ENCODE data around the gene MTERF1.

MTERF1 gene

GRCh38 chr7:91880413-91881241 lies at the start of gene MTERF1:
Gene MTERF1 (minus strand): TSS chr7:91880702. CDS start chr7:91880083, 619 bp downstream.
- Histone ChIP-seq H3K36me3 (ENCODE audit: control insufficient read depth in 1 of 2, insufficient read depth in 2 of 2, low read length in 2 of 2) (peaks cover 0 to 5% of the 10 kb centered on the region in 2 donors), H3K4me1 (ENCODE audit: control insufficient read depth in 1 of 2, insufficient read depth in 2 of 2, low read length in 2 of 2) (peaks cover 0 to 27% of the 10 kb centered on the region in 2 donors), H3K9me3 (ENCODE audit: control insufficient read depth in 1 of 2, low read length in 2 of 2) (no peaks in the 10 kb centered on the region), H3K27me3 (ENCODE audit: low read depth, low read length) (no peaks in the 10 kb centered on the region), H3K4me3 (ENCODE audit: low read depth in 1 of 2, low read length in 2 of 2) (peak within 1 kb of the TSS; percentile 98 to 100), H3K27ac (ENCODE audit: low read length) (peak within 1 kb of the TSS; percentile 87)

- Histone ChIP-seq H3K36me3 (ENCODE audit: control insufficient read depth in 1 of 2, insufficient read depth in 2 of 2, low read length in 2 of 2) (no peaks in the 10 kb centered on the region), H3K4me3 (ENCODE audit: low read depth in 1 of 2, low read length in 2 of 2) (no peak overlapping the region), H3K27ac (ENCODE audit: low read length) (no peak overlapping the region), H3K9me3 (ENCODE audit: control insufficient read depth in 1 of 2, low read length in 2 of 2) (no peaks in the 10 kb centered on the region), H3K27me3 (ENCODE audit: low read depth, low read length) (no peaks in the 10 kb centered on the region), H3K4me1 (ENCODE audit: control insufficient read depth in 1 of 2, insufficient read depth in 2 of 2, low read length in 2 of 2) (no peaks in the 10 kb centered on the region)
These were observed 49.0 kb upstream of the MTERF1 start for GRCh38 chr7:91929463-91929862.

- H3K27me3 ChIP-seq (ENCODE audit: low read depth, low read length) = no peaks in the 10 kb centered on the region
- H3K9me3 ChIP-seq (ENCODE audit: control insufficient read depth in 1 of 2, low read length in 2 of 2) = no peaks in the 10 kb centered on the region
- no peak overlapping the region for H3K4me3 ChIP-seq (ENCODE audit: low read depth in 1 of 2, low read length in 2 of 2)
- H3K36me3 ChIP-seq (ENCODE audit: control insufficient read depth in 1 of 2, insufficient read depth in 2 of 2, low read length in 2 of 2) = no peaks in the 10 kb centered on the region
- no peak overlapping the region for H3K27ac ChIP-seq (ENCODE audit: low read length)
- no peaks in the 10 kb centered on the region for H3K4me1 ChIP-seq (ENCODE audit: control insufficient read depth in 1 of 2, insufficient read depth in 2 of 2, low read length in 2 of 2)
These were observed 47.4 kb upstream of the MTERF1 start for GRCh38 chr7:91927912-91928311.

- H3K4me3 ChIP-seq (ENCODE audit: low read depth in 1 of 2, low read length in 2 of 2) = no peak overlapping the region
- no peaks in the 10 kb centered on the region for H3K36me3 ChIP-seq (ENCODE audit: control insufficient read depth in 1 of 2, insufficient read depth in 2 of 2, low read length in 2 of 2)
- H3K27ac ChIP-seq (ENCODE audit: low read length) = no peak overlapping the region
- H3K4me1 ChIP-seq (ENCODE audit: control insufficient read depth in 1 of 2, insufficient read depth in 2 of 2, low read length in 2 of 2) = no peaks in the 10 kb centered on the region
- no peaks in the 10 kb centered on the region for H3K27me3 ChIP-seq (ENCODE audit: low read depth, low read length)
- no peaks in the 10 kb centered on the region for H3K9me3 ChIP-seq (ENCODE audit: control insufficient read depth in 1 of 2, low read length in 2 of 2)
These were observed 42.4 kb upstream of the MTERF1 start for GRCh38 chr7:91922857-91923256.

GRCh38 chr7:91918356-91918755 lies 37.9 kb upstream of the MTERF1 start:
- Histone ChIP-seq H3K4me3 (ENCODE audit: low read depth in 1 of 2, low read length in 2 of 2) (no peak overlapping the region), H3K36me3 (ENCODE audit: control insufficient read depth in 1 of 2, insufficient read depth in 2 of 2, low read length in 2 of 2) (no peaks in the 10 kb centered on the region), H3K9me3 (ENCODE audit: control insufficient read depth in 1 of 2, low read length in 2 of 2) (no peaks in the 10 kb centered on the region), H3K27ac (ENCODE audit: low read length) (no peak overlapping the region), H3K4me1 (ENCODE audit: control insufficient read depth in 1 of 2, insufficient read depth in 2 of 2, low read length in 2 of 2) (no peaks in the 10 kb centered on the region), H3K27me3 (ENCODE audit: low read depth, low read length) (no peaks in the 10 kb centered on the region)

- no peak overlapping the region for H3K4me3 ChIP-seq (ENCODE audit: low read depth in 1 of 2, low read length in 2 of 2)
- H3K27ac ChIP-seq (ENCODE audit: low read length) = no peak overlapping the region
- H3K4me1 ChIP-seq (ENCODE audit: control insufficient read depth in 1 of 2, insufficient read depth in 2 of 2, low read length in 2 of 2) = no peaks in the 10 kb centered on the region
- no peaks in the 10 kb centered on the region for H3K36me3 ChIP-seq (ENCODE audit: control insufficient read depth in 1 of 2, insufficient read depth in 2 of 2, low read length in 2 of 2)
- H3K27me3 ChIP-seq (ENCODE audit: low read depth, low read length) = no peaks in the 10 kb centered on the region
- H3K9me3 ChIP-seq (ENCODE audit: control insufficient read depth in 1 of 2, low read length in 2 of 2) = no peaks in the 10 kb centered on the region
These were observed 35.5 kb upstream of the MTERF1 start for GRCh38 chr7:91916051-91916440.

GRCh38 chr7:91915401-91916050 lies 35.0 kb upstream of the MTERF1 start:
- no peaks in the 10 kb centered on the region for H3K4me1 ChIP-seq (ENCODE audit: control insufficient read depth in 1 of 2, insufficient read depth in 2 of 2, low read length in 2 of 2)
- no peaks in the 10 kb centered on the region for H3K27me3 ChIP-seq (ENCODE audit: low read depth, low read length)
- no peaks in the 10 kb centered on the region for H3K36me3 ChIP-seq (ENCODE audit: control insufficient read depth in 1 of 2, insufficient read depth in 2 of 2, low read length in 2 of 2)
- no peaks in the 10 kb centered on the region for H3K9me3 ChIP-seq (ENCODE audit: control insufficient read depth in 1 of 2, low read length in 2 of 2)
- H3K27ac ChIP-seq (ENCODE audit: low read length) = no peak overlapping the region
- H3K4me3 ChIP-seq (ENCODE audit: low read depth in 1 of 2, low read length in 2 of 2) = no peak overlapping the region

- Histone ChIP-seq H3K27ac (ENCODE audit: low read length) (no peak overlapping the region), H3K4me3 (ENCODE audit: low read depth in 1 of 2, low read length in 2 of 2) (no peak overlapping the region), H3K4me1 (ENCODE audit: control insufficient read depth in 1 of 2, insufficient read depth in 2 of 2, low read length in 2 of 2) (no peaks in the 10 kb centered on the region), H3K27me3 (ENCODE audit: low read depth, low read length) (no peaks in the 10 kb centered on the region), H3K36me3 (ENCODE audit: control insufficient read depth in 1 of 2, insufficient read depth in 2 of 2, low read length in 2 of 2) (no peaks in the 10 kb centered on the region), H3K9me3 (ENCODE audit: control insufficient read depth in 1 of 2, low read length in 2 of 2) (no peaks in the 10 kb centered on the region)
These were observed 33.1 kb upstream of the MTERF1 start for GRCh38 chr7:91913612-91914011.

GRCh38 chr7:91912494-91912893 lies 32.0 kb upstream of the MTERF1 start:
- H3K9me3 ChIP-seq (ENCODE audit: control insufficient read depth in 1 of 2, low read length in 2 of 2) = no peaks in the 10 kb centered on the region
- H3K27ac ChIP-seq (ENCODE audit: low read length) = no peak overlapping the region
- no peak overlapping the region for H3K4me3 ChIP-seq (ENCODE audit: low read depth in 1 of 2, low read length in 2 of 2)
- no peaks in the 10 kb centered on the region for H3K4me1 ChIP-seq (ENCODE audit: control insufficient read depth in 1 of 2, insufficient read depth in 2 of 2, low read length in 2 of 2)
- H3K36me3 ChIP-seq (ENCODE audit: control insufficient read depth in 1 of 2, insufficient read depth in 2 of 2, low read length in 2 of 2) = no peaks in the 10 kb centered on the region
- H3K27me3 ChIP-seq (ENCODE audit: low read depth, low read length) = no peaks in the 10 kb centered on the region

- Histone ChIP-seq H3K36me3 (ENCODE audit: control insufficient read depth in 1 of 2, insufficient read depth in 2 of 2, low read length in 2 of 2) (no peaks in the 10 kb centered on the region), H3K9me3 (ENCODE audit: control insufficient read depth in 1 of 2, low read length in 2 of 2) (no peaks in the 10 kb centered on the region), H3K4me3 (ENCODE audit: low read depth in 1 of 2, low read length in 2 of 2) (no peak overlapping the region), H3K27ac (ENCODE audit: low read length) (no peak overlapping the region), H3K27me3 (ENCODE audit: low read depth, low read length) (no peaks in the 10 kb centered on the region), H3K4me1 (ENCODE audit: control insufficient read depth in 1 of 2, insufficient read depth in 2 of 2, low read length in 2 of 2) (no peaks in the 10 kb centered on the region)
These were observed 30.6 kb upstream of the MTERF1 start for GRCh38 chr7:91911121-91911520.

- Histone ChIP-seq H3K4me3 (ENCODE audit: low read depth in 1 of 2, low read length in 2 of 2) (no peak overlapping the region), H3K36me3 (ENCODE audit: control insufficient read depth in 1 of 2, insufficient read depth in 2 of 2, low read length in 2 of 2) (no peaks in the 10 kb centered on the region), H3K27me3 (ENCODE audit: low read depth, low read length) (no peaks in the 10 kb centered on the region), H3K9me3 (ENCODE audit: control insufficient read depth in 1 of 2, low read length in 2 of 2) (no peaks in the 10 kb centered on the region), H3K27ac (ENCODE audit: low read length) (no peak overlapping the region), H3K4me1 (ENCODE audit: control insufficient read depth in 1 of 2, insufficient read depth in 2 of 2, low read length in 2 of 2) (no peaks in the 10 kb centered on the region)
These were observed 29.7 kb upstream of the MTERF1 start for GRCh38 chr7:91910171-91910570.

All from muscle layer of duodenum (tissue), 2 donors.